WTC11 (cell line): ENCODE results near the gene BSN. TPM values are rescaled to one million over a fixed set of nuclear protein-coding genes. Genes with fewer than 3 reads are reported as not detected.

Experiments used
- ATAC-seq: fragments of 200-7000 bp; cut with Tn5 transposase; 2 replicates; pipeline ENCODE4 v1.10.0; 2021; ENCODE audit warnings: mild to moderate bottlenecking, moderate library complexity
- CTCF ChIA-PET: fragments of 300-600 bp; sonication (Branson Sonifier 250); formaldehyde crosslinking; loops from one replicate; lab custom pipeline; 2021; ENCODE audit warnings: antibody characterized with exemption; lab: Charles Lee
- POLR2A ChIA-PET: fragments of 350-600 bp; sonication (Branson Sonifier 250); formaldehyde crosslinking; loops from one replicate; lab custom pipeline; 2021; ENCODE audit warnings: antibody characterized with exemption; lab: Charles Lee
- DNase-seq: peaks from one replicate; pipeline ENCODE4 v3.0.0; 2021; ENCODE audit warnings: low spot score
- H3K27ac Mint-ChIP-seq: 2 replicates; pipeline ENCODE4 v1.8.0; 2021; ENCODE audit warnings: mixed read lengths
- H3K27me3 Mint-ChIP-seq: 2 replicates; pipeline ENCODE4 v1.8.0; 2021; ENCODE audit warnings: low read depth, mild to moderate bottlenecking, moderate library complexity, mixed read lengths
- H3K36me3 Mint-ChIP-seq: 2 replicates; pipeline ENCODE4 v1.8.0; 2021; ENCODE audit warnings: mixed read lengths
- H3K4me1 Mint-ChIP-seq: 2 replicates; pipeline ENCODE4 v1.8.0; 2022; ENCODE audit warnings: mixed read lengths
- H3K4me3 Mint-ChIP-seq: 2 replicates; pipeline ENCODE4 v1.8.0; 2021; ENCODE audit warnings: mild to moderate bottlenecking, moderate library complexity, mixed read lengths
- H3K9me3 Mint-ChIP-seq: 2 replicates; pipeline ENCODE4 v1.8.0; 2021; ENCODE audit warnings: mixed read lengths
- ARID4B ChIP-seq: sonication (generic); formaldehyde crosslinking; IDR thresholded peaks from 2 replicates; pipeline ENCODE4 v1.8.0; 2023; ENCODE audit warnings: missing genetic modification reagents, mild to moderate bottlenecking, borderline replicate concordance
- E2F4 ChIP-seq: sonication (generic); formaldehyde crosslinking; IDR thresholded peaks from 2 replicates; pipeline ENCODE4 v1.8.1; 2022; ENCODE audit warnings: low read depth, mild to moderate bottlenecking, moderate library complexity, missing genetic modification reagents, borderline replicate concordance
- E2F5 ChIP-seq: sonication (generic); formaldehyde crosslinking; IDR thresholded peaks from 2 replicates; pipeline ENCODE4 v1.8.1; 2022; ENCODE audit warnings: mild to moderate bottlenecking, moderate library complexity, missing genetic modification reagents
- ESRRA ChIP-seq: sonication (generic); formaldehyde crosslinking; IDR thresholded peaks from 2 replicates; pipeline ENCODE4 v1.8.1; 2022; ENCODE audit warnings: mild to moderate bottlenecking, missing genetic modification reagents, borderline replicate concordance
- FOXJ3 ChIP-seq: sonication (generic); formaldehyde crosslinking; IDR thresholded peaks from 2 replicates; pipeline ENCODE4 v1.9.0; 2021; ENCODE audit warnings: missing genetic modification reagents, mild to moderate bottlenecking, borderline replicate concordance
- FOXK1 ChIP-seq: sonication (generic); formaldehyde crosslinking; IDR thresholded peaks from 2 replicates; pipeline ENCODE4 v1.8.0; 2022; ENCODE audit warnings: mild to moderate bottlenecking, moderate library complexity, missing genetic modification reagents
- FOXP1 ChIP-seq: sonication (generic); formaldehyde crosslinking; IDR thresholded peaks from 2 replicates; pipeline ENCODE4 v1.8.0; 2022; ENCODE audit warnings: missing genetic modification reagents, mild to moderate bottlenecking, moderate library complexity, borderline replicate concordance
- JUN ChIP-seq: sonication (generic); formaldehyde crosslinking; IDR thresholded peaks from 2 replicates; pipeline ENCODE4 v1.8.0; 2023; ENCODE audit warnings: mild to moderate bottlenecking, missing genetic modification reagents
- MAX ChIP-seq: sonication (generic); formaldehyde crosslinking; IDR thresholded peaks from 2 replicates; pipeline ENCODE4 v1.8.0; 2022; ENCODE audit warnings: mild to moderate bottlenecking, missing genetic modification reagents
- NR1H2 ChIP-seq: sonication (generic); formaldehyde crosslinking; IDR thresholded peaks from 2 replicates; pipeline ENCODE4 v1.9.0; 2021; ENCODE audit warnings: mild to moderate bottlenecking, moderate library complexity, missing genetic modification reagents
- OVOL2 ChIP-seq: fragments of 250-450 bp; sonication (Bioruptor Pico); IDR thresholded peaks from 2 replicates; pipeline ENCODE4 v1.9.0; 2021; ENCODE audit warnings: mild to moderate bottlenecking, borderline replicate concordance
- PRDM15 ChIP-seq: sonication (generic); formaldehyde crosslinking; IDR thresholded peaks from 2 replicates; pipeline ENCODE4 v1.8.0; 2022; ENCODE audit warnings: missing genetic modification reagents
- PREB ChIP-seq: sonication (generic); formaldehyde crosslinking; IDR thresholded peaks from 2 replicates; pipeline ENCODE4 v1.8.1; 2022; ENCODE audit warnings: mild to moderate bottlenecking, missing genetic modification reagents, moderate library complexity, borderline replicate concordance
- SOX15 ChIP-seq: fragments of 250-450 bp; sonication (Bioruptor Pico); IDR thresholded peaks from 2 replicates; pipeline ENCODE4 v1.9.0; 2021; ENCODE audit warnings: mild to moderate bottlenecking
- SP1 ChIP-seq: sonication (generic); formaldehyde crosslinking; conservative IDR thresholded peaks from 2 replicates; pipeline ENCODE4 v1.8.1; 2022; ENCODE audit warnings: missing genetic modification reagents
- TCF7 ChIP-seq: sonication (generic); formaldehyde crosslinking; IDR thresholded peaks from 2 replicates; pipeline ENCODE4 v1.8.0; 2022; ENCODE audit warnings: mild to moderate bottlenecking, low read depth, missing genetic modification reagents, moderate library complexity
- TEAD4 ChIP-seq: sonication (generic); formaldehyde crosslinking; IDR thresholded peaks from 2 replicates; pipeline ENCODE4 v1.8.0; 2022; ENCODE audit warnings: mild to moderate bottlenecking, missing genetic modification reagents
- USF2 ChIP-seq: sonication (generic); formaldehyde crosslinking; IDR thresholded peaks from 2 replicates; pipeline ENCODE4 v1.8.1; 2023; ENCODE audit warnings: mild to moderate bottlenecking, missing genetic modification reagents, moderate library complexity
- ZNF232 ChIP-seq: sonication (generic); formaldehyde crosslinking; IDR thresholded peaks from 2 replicates; pipeline ENCODE4 v1.8.0; 2022; ENCODE audit warnings: mild to moderate bottlenecking, missing genetic modification reagents
- ZSCAN18 ChIP-seq: fragments of 250-450 bp; sonication (Bioruptor Pico); IDR thresholded peaks from 2 replicates; pipeline ENCODE4 v2.1.2; 2022; ENCODE audit warnings: mild to moderate bottlenecking, moderate library complexity
- total RNA-seq: library from RNA; stranded (reverse); gene quantifications from 3 replicates; pipeline ENCODE4 v1.2.3, GENCODE V29; 2021

The BSN gene
- total RNA-seq, 1 experiment from 2014 or later, result 2.8 TPM

GRCh38 chr3:49673121-49673714 is 118.9 kb downstream of the BSN start:
- Mint-ChIP-seq H3K27ac (peak overlapping the region; percentile 94), H3K9me3 (no peaks in the 10 kb centered on the region), H3K4me1 (peaks cover 24% of the 10 kb centered on the region)
- POLR2A ChIA-PET, result interaction anchor here (2.8 kb wide), 1 partner anchor 133 kb away, joined by 27 read pairs; no protein-coding TSS in a partner anchor
- TF ChIP-seq SOX15 (CRISPR knock-in tag), result no peak
- TF ChIP-seq FOXP1 (CRISPR knock-in tag), result 0 out of 2 replicates have a peak, but pooled peaks have one; percentile 28
- TF ChIP-seq FOXK1 (CRISPR knock-in tag), result no peak
- TF ChIP-seq OVOL2 (CRISPR knock-in tag), result no peak
- no peak for TF ChIP-seq TCF7 (CRISPR knock-in tag)
- no peak for TF ChIP-seq E2F5
- no peak for TF ChIP-seq PRDM15 (CRISPR knock-in tag)
- TF ChIP-seq USF2 (CRISPR knock-in tag), result 0 out of 2 replicates have a peak, but pooled peaks have one; percentile 3
- TF ChIP-seq ESRRA (CRISPR knock-in tag), result 0 out of 2 replicates have a peak, but pooled peaks have one; percentile 60
- TF ChIP-seq TEAD4, result 0 out of 2 replicates have a peak, but pooled peaks have one; percentile 16
- 0 out of 2 replicates have a peak, but pooled peaks have one; percentile 60 for TF ChIP-seq PREB (CRISPR knock-in tag)
- peak; percentile 42; the same call in 1 of the 2 replicates for TF ChIP-seq ZNF232
- no peak for TF ChIP-seq E2F4 (CRISPR knock-in tag)
- TF ChIP-seq ZSCAN18 (CRISPR knock-in tag), result no peak
- TF ChIP-seq FOXJ3 (CRISPR knock-in tag), result no peak
- TF ChIP-seq JUN (CRISPR knock-in tag), result 0 out of 2 replicates have a peak, but pooled peaks have one; percentile 25
- TF ChIP-seq SP1, result no peak
- peak; percentile 70; the same call in 1 of the 2 replicates for TF ChIP-seq NR1H2
- TF ChIP-seq MAX, result no peak; the same call in 1 of the 2 replicates
- TF ChIP-seq ARID4B (CRISPR knock-in tag), result peak; percentile 89; the same call in 1 of the 2 replicates
- TF ChIP-seq, all 79 proteins: peak for 9
- CTCF ChIA-PET, result interaction anchor here (0.5 to 5.4 kb wide), 9 partner anchors 13 to 219 kb away, joined by 3 to 304 read pairs (median 4); no protein-coding TSS in a partner anchor
- peak; percentile 2 for ATAC-seq
- no peak for DNase-seq
- H3K27me3 Mint-ChIP-seq, result no peaks in the 10 kb centered on the region
- peak overlapping the region; percentile 81 for H3K4me3 Mint-ChIP-seq
- peaks cover 21% of the 10 kb centered on the region for H3K36me3 Mint-ChIP-seq
